NCI-H1092 treated with DMSO at 0.1 percent for 48 hours (cell line): ENCODE measurements around the gene C5.

Experiments
- DNase-seq: peaks from one replicate; lab custom pipeline; 2025; lab: John Stamatoyannopoulos, UW

Gene C5

DNA sequence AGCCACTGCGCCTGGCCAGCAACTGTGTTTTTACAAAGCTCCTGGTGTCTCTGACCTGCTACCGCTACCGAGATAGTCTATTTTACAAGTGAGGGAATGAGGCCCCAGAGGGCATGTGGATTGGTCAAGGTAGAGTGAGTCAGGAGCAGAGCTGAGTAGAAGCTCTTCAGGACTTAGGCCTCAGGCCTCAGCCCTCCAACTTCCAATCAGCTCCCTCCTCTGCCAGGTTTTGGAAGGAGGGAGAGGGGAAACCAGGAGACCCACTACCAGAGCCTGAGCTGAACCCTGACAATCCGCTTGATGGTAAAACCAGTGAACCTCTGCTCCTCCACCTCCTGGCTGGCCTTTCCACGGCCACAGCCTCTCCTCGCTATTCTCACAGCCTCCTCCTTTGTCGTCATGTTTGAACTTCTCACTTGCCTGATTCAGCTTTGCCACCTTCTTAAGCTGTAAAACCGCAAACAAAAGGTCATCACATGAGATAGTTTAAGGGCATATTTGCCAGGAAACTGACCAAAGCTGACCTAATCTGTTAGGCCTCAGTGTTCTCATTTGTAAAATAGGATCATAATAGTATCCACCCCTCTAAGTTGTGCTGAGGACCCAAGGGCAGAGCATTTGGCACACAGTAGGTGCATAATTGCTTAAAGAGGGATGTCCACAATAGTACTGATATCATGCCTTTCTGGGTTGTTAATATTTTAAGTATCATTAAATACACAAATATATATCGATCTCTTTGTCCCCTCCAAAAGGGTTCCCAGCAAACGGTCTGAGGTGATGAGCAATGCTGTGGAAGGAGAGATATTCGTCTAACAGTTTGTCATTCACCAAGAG is 125.2 kb downstream of the C5 start:
- DNase-seq, result no peak

DNA sequence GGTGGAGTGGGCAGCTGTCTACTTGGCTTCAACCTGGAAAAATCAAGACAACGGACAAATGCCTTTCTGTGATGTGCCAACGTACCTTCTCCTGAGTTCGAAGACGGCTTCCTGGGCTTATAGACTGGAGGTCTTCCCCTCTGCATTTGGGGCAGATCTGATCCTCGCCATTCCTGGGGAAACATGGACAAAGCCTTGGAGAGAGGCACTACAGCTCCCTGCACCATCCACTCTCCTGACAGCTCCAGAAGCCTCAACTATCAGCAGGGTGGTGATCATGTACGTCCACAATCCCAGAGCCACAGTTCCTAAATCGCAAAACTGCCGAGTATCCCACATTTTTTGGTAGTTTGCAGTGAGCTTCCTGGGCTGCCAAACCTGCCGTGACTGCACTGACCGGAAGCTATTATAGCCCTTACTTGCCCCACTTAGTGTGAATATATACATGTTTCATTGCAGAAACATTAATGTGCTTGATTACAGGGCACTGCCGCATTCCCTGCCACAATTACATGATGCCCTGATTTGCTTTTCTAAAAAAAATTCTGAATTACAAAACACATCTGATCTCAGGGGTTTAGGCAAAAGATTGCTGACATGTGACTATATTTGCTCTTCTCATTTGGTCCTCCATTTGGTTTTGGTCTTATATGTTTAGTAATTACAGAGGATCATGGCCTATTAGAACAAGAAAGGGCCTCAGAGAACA is 126.3 kb downstream of the C5 start:
- DNase-seq, result no peak

- DNase-seq, result no peak
These were observed 127.5 kb downstream of the C5 start for GRCh38 chr9:120922404-120923195.

DNA sequence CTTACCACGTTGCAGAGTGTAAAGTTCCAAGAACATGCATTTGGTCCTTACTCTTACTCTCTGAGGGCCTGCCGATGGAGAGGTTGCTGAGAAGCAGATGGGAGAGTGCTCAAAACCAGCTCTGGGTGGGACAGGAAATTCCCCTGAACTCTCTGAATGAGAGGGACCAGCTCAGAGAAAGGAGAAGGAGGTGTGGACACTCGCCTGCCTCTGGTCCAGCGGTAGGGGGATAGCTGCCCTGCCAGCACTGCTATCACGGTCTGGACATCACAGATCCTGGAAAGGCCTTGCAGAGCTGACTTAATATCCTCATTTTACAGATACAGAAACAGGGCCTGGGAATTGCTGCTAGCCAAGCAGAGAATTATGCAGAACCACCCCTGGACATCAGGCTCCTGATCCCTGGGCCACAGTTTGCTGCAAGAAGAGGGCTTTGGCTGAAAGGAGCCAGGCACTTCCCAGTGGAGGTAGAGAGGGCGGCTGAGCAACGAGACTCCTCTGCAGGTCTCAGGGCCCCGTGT is 128.4 kb downstream of the C5 start:
- no peak for DNase-seq

- no peak for DNase-seq
These were observed 129.3 kb downstream of the C5 start for GRCh38 chr9:120920806-120921178.

DNA sequence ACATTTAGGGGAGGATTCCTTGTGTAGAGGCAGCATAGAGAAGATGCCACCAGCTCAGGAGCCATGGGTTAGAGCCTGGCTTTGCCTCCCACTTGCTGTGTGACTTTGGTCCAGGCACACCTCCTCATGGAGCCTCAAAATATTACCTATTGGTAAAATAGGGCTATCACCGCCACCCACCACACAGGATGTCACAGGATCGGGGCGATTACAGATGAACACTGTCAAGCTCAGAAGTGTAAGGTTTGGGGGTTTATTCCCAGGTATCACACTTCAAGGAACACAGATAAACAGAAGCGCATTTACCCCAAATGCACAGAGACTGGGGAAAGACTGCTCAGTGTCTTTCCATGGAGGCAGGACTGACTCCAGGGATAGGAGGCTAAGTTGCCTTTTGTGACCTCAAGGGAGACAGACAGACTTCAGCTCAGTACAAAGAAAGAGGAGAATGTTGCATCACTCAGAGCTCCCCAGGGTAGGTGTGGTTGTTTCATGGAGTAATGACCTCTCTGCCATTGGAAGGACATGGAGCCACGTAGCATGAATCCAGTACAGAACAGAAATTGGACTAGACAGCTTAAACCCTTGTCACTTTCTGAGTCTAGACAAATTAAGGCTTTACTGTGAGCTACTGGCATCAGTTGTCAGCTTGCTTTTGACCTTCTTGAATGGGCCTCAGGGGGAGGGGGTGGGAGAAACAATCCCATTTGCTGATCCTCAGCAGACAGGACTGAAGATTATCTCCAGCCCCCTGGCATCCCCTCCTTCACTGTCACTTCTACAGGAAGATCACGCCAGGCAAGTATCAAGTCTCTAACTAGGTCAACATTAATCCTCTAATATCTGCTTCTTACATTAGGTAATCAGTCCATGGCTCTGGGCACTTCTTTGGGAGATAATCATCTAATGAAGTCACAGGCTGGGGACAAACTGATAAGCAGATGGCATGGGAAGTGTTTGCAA is 130.0 kb downstream of the C5 start:
- no peak for DNase-seq

- DNase-seq, result no peak
These were observed 130.9 kb downstream of the C5 start for GRCh38 chr9:120918931-120919842.

DNA sequence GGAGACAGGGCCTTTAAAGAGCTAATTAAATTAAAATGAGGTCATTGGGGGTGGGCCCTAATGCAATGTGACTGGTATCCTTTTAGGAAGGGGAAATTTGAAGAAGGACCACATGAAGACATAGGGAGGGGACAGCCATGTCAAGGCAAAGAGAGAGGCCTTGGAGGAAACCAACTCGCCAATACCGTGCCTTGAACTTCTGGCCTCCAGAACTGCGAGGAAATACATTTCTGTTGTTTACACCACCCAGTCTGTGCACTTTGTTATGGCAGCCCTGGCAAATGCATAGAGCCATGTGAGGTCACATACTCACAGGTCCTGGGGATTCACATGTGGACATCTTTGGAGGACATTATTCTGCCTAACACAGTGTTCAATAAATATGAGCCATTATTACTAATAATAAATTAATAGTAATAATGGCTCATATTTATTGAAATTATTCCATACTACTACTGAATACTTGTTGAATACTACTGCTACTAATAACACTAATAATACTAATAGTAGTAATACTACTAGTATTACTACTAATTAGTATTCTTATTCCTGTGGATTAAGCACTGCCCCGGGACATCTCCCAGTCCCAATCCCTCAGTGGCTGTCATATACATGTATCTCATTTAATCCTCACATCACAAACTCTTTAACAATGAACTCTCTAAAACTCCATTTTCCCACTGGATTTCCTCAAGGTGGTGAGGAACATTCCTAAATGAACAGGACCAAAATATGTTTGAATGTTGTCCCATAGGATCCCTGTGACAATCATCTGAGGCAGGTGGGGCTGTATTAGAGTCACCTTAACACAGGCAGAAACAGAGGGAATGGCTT is 131.9 kb downstream of the C5 start:
- no peak for DNase-seq

DNA sequence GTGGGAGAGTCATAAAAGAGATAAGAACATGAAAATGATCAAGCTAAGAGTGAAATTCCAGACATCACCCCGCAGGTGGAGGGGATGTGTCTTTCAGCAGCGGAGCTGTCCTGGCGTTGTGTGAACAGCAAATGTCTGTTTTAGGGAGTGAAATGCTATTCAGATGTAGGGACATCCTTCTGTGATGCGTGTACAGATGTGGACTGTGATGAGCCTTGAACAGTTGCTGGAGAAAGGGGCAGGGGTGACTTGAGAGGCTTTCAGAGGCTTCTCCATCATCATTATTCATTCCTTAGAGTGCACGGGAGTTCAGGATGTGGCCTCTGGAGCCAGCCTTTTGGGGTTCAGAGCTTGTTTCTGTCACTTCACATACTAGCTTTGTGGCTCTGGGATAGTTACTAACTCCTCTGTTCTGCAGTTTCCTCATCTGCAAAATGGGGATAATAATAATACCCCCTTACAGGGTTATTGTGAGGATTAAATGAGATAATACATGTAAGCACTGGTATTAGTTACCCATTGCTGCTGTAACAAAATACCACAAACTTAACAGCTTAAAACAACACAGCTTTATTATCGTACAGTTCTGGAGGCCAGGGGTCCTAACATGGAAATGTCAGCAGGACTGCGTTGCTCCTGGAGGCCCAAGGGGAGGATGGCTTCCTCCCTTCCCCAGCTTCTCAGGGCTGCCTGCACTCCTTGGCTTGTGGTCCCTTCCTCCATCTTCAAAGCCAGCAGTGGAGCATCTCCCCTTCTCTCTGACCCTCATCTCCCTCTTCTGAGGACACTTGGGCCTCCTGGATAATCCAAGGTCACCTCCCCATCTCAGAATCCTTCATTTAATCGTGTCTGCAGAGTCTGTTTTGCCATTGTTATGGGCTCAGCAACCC is 132.8 kb downstream of the C5 start:
- no peak for DNase-seq

DNA sequence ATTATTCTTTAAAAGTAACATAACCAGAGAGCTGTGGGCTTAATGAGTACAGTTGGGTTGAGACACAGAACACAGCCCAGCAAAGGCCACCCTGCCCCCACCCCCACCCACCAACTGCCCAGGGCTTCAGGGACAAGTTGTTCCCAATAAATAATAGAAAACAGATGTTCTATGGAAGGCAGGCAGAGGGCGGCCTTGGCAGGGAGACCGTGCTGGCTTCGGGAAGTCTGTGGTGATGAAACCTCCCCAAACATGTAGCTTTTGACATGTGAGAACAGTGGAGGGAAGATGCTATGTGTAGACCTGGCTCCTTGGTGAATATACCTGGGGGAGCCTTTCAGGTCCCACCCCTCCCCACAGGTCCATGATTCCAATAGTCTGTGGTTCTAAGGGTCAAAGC is 133.5 kb downstream of the C5 start:
- no peak for DNase-seq

- DNase-seq, result no peak
These were observed 134.1 kb downstream of the C5 start for GRCh38 chr9:120915854-120916470.

GRCh38 chr9:120914953-120915352 is 135.1 kb downstream of the C5 start:
- DNase-seq, result no peak

- DNase-seq, result no peak
These were observed 135.7 kb downstream of the C5 start for GRCh38 chr9:120914396-120914795.

DNA sequence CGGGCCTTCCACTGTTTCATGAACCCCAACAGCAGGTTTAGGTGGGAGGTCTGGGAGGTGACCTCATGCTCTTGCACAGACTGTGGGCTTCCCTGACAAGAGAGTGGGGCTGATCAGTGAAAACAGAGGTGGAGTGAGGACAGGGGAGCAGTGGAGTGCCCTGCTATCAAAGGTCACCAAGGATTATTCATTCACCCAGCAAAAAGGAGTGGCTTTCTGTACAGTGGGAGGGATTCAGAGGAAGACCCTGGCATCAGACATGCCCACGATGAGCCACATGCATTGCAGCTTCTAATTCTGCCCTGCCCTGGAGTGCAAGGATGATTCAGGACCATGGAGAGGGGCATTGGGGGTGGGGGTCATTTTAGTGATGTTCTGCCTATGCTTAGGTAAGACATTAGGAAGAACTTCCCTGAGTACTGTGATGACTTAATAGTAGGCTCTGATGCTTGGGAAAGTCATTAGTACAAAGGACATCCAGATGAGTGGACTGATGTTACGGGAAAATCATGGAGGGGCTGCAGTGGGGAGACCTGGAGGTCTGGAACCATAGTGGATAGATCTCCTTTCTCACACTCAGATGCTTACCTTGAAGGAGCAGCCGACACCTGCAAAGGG is 136.3 kb downstream of the C5 start:
- no peak for DNase-seq

DNA sequence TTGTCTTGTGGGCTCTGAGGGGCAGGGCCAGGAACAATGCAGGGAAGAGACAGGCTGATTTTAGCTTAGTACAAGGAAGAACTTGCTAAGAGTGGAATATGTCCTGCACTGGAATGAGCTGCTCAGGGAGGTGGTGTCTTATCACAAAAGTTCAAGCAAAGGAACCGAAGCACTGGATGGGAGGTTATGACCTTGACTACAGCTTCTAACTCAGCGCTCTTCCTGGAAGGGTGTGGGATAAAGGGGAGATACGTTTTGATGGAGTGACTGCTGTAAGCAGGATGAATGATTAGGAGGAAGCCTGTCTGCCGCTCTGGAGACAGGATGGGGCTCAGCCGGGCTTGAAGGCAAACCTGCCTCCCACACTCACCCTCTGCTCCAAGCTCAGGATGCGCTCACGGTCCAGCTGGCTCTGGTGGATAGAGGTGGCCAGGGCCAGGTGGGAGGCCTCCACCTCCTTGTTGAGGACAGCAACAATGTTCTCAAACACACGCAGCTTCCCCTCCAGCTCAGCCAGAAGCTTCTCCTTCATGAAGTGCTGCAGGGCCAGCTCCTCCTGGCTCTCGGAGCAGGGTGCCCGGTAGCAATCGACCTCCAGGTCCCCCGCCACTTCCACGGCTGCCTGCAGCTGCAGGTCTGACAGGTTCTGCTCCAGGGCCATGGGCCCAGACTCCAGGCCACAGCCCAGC is 137.0 kb downstream of the C5 start:
- no peak for DNase-seq

DNA sequence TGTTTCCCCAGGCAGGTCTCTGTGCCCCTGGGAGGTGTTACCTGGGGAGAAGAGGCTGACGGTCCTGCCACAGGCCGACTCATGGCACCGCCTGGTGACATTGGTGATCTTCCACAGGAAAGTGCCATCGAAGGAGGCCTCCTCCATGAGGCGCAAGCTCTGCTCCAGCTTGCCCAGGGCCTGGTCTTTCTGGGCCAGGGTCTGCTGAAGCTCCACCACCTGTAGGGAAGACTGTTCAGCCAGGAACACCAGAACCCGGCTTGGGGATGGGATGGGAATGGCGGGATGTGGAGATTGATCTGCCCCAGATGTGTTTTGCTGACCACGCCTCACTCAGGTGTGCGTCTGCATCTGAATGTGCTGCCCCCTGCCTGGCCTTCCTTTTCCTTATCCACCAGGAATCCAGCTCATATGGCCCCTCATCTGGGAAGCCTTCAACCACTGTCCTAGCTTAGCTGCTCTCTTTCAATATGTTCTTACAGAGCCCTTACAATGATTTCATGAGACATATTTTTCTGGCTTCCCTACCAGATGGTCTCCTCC is 138.7 kb downstream of the C5 start:
- DNase-seq, result no peak

GRCh38 chr9:120910643-120911042 is 139.4 kb downstream of the C5 start:
- no peak for DNase-seq
